Inflammatory macrophage treated with lipopolysaccharide for 1 hour (primary cell): ENCODE results near the gene METTL9.

ENCODE experiments used
- DNase-seq, 2 donors: peaks; one replicate each; pipeline ENCODE4 v3.0.0-alpha.2; 2020 to 2022

METTL9 gene

GRCh38 chr16:21639493-21639892 is 40.1 kb downstream of the METTL9 start:
- no peak for DNase-seq

GRCh38 chr16:21641916-21642315 is 42.5 kb downstream of the METTL9 start:
- no peak for DNase-seq

GRCh38 chr16:21642861-21643260 is 43.5 kb downstream of the METTL9 start:
- DNase-seq, result peak in 1 of 2 donors; percentile 16

GRCh38 chr16:21643785-21644184 is 44.4 kb downstream of the METTL9 start:
- no peak for DNase-seq

GRCh38 chr16:21644674-21645073 is 45.3 kb downstream of the METTL9 start:
- no peak for DNase-seq

- peak; percentile 70 to 72 for DNase-seq
Measured at GRCh38 chr16:21645261-21645721, 45.9 kb downstream of the METTL9 start.

GRCh38 chr16:21646091-21646490 is 46.7 kb downstream of the METTL9 start:
- peak; percentile 21 to 63 for DNase-seq

- DNase-seq, result no peak
Measured at GRCh38 chr16:21646721-21647561, 47.6 kb downstream of the METTL9 start.

GRCh38 chr16:21647562-21648164 is 48.3 kb downstream of the METTL9 start:
- DNase-seq, result no peak

GRCh38 chr16:21649826-21650406 is 50.5 kb downstream of the METTL9 start:
- peak; percentile 65 for DNase-seq

GRCh38 chr16:21650521-21650920 is 51.1 kb downstream of the METTL9 start:
- DNase-seq, result peak; percentile 95 to 97

GRCh38 chr16:21651515-21651914 is 52.1 kb downstream of the METTL9 start:
- peak; percentile 47 to 50 for DNase-seq

- DNase-seq, result peak; percentile 93 to 94
Measured at GRCh38 chr16:21652453-21652852, 53.1 kb downstream of the METTL9 start, which contains the start of gene IGSF6. Gene IGSF6 (minus strand): TSS chr16:21652608. CDS start chr16:21652598, 10 bp downstream.

- peak; percentile 47 to 68 for DNase-seq
Measured at GRCh38 chr16:21653571-21653970, 54.2 kb downstream of the METTL9 start.

GRCh38 chr16:21654466-21654865 is 55.1 kb downstream of the METTL9 start:
- peak; percentile 54 to 72 for DNase-seq

GRCh38 chr16:21654881-21655280 is 55.5 kb downstream of the METTL9 start:
- DNase-seq, result no peak

- peak; percentile 59 to 82 for DNase-seq
Measured at GRCh38 chr16:21656795-21657768, 57.7 kb downstream of the METTL9 start.

GRCh38 chr16:21659124-21659523 is 59.7 kb downstream of the METTL9 start:
- DNase-seq, result peak; percentile 37 to 65

GRCh38 chr16:21663889-21664647 is 64.7 kb downstream of the METTL9 start, which contains the start of gene OTOA:
Gene OTOA (plus strand): TSS chr16:21663968. CDS start chr16:21678515, 14,547 bp downstream.
- DNase-seq, result no peak

GRCh38 chr16:21664801-21665492 is 65.6 kb downstream of the METTL9 start:
- no peak for DNase-seq

- DNase-seq, result no peak
Measured at GRCh38 chr16:21666772-21667171, 67.4 kb downstream of the METTL9 start.
